ENCODE results near the gene RNF213.

DNA sequence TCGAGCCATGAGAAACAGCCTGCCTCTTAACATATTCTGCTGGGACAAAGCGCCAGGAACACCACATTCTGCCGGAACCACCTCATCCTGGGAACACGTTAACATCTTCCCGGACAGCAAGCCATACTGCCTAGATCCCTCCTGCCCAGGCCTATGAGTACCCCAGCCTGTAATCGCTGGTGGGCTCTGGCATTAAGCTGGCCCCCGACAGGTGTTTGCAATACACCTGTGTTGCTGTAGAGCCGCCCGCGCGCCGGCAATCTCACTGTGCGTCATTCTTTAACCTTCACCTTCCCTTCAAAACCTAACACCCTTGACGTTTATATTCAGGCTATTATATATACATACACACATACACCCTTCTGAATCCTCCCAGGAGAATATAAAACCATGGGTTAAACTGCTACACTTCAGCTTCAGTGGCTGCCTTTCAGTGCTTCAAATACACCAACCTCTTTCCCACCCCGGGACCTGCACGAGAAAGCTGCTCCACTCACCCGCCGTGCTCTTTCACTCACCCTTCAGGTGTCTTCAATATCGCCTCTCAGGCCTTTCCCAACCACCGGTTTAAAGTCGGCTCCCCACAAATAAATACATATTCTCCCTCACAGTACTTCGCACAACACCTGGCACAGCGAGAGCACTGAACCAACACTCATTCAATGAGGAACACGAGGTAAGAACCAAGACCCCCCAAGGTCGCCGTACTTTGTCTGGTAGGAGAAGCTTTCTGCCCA, 153.3 kb downstream of the RNF213 start:
- TF ChIP-seq, protein P1, sequence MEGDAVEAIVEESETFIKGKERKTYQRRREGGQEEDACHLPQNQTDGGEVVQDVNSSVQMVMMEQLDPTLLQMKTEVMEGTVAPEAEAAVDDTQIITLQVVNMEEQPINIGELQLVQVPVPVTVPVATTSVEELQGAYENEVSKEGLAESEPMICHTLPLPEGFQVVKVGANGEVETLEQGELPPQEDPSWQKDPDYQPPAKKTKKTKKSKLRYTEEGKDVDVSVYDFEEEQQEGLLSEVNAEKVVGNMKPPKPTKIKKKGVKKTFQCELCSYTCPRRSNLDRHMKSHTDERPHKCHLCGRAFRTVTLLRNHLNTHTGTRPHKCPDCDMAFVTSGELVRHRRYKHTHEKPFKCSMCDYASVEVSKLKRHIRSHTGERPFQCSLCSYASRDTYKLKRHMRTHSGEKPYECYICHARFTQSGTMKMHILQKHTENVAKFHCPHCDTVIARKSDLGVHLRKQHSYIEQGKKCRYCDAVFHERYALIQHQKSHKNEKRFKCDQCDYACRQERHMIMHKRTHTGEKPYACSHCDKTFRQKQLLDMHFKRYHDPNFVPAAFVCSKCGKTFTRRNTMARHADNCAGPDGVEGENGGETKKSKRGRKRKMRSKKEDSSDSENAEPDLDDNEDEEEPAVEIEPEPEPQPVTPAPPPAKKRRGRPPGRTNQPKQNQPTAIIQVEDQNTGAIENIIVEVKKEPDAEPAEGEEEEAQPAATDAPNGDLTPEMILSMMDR (IDR thresholded peaks at IDR 0.05; ENCODE audit: low read depth, low read length), result no peak
- TF ChIP-seq EZH2phosphoT487 (IDR thresholded peaks at IDR 0.05; ENCODE audit: low read depth), result no peak

All from OCI-LY3 (cell line).